ENCODE results near the gene PREP. TPM values are rescaled to one million over a fixed set of nuclear protein-coding genes. Genes with fewer than 3 reads are reported as not detected.
"Not testable (repeated sequence)": the region's sequence is repeated elsewhere in the genome, so short reads cannot be mapped to it uniquely, and the experiment has no call there.

PREP gene
- total RNA-seq, 1 donor from 2014 or later: 25.2 TPM

- no peak overlapping the region for H3K4me3 ChIP-seq
- H3K9me3 ChIP-seq (replicated peaks): no peaks in the 10 kb centered on the region
- TF ChIP-seq CTCF (IDR thresholded peaks at IDR 0.05; ENCODE audit: borderline replicate concordance): no peak
- H3K27me3 ChIP-seq (ENCODE audit: low read depth): no peaks in the 10 kb centered on the region
- DNase-seq: no peak
- no peak overlapping the region for H3K27ac ChIP-seq (replicated peaks)
- no peaks in the 10 kb centered on the region for H3K36me3 ChIP-seq
- no peaks in the 10 kb centered on the region for H3K4me1 ChIP-seq
- intact Hi-C loops (cut with micrococcal nuclease): no loop called here
Observed at GRCh38 chr6:105243487-105243886, 159.4 kb downstream of the PREP start.

GRCh38 chr6:105235155-105235554 is 167.7 kb downstream of the PREP start:
- Histone ChIP-seq H3K4me1 (no peaks in the 10 kb centered on the region), H3K27ac (replicated peaks) (no peak overlapping the region), H3K4me3 (no peak overlapping the region), H3K9me3 (replicated peaks) (peaks cover 34% of the 10 kb centered on the region), H3K27me3 (ENCODE audit: low read depth) (no peaks in the 10 kb centered on the region), H3K36me3 (no peaks in the 10 kb centered on the region)
- no peak for TF ChIP-seq CTCF (IDR thresholded peaks at IDR 0.05; ENCODE audit: borderline replicate concordance)
- DNase-seq: no peak
- intact Hi-C loops (cut with micrococcal nuclease): no loop called here

GRCh38 chr6:105231771-105232170 is 171.1 kb downstream of the PREP start:
- intact Hi-C loops (cut with micrococcal nuclease): not testable (repeated sequence)
- peaks cover 18% of the 10 kb centered on the region for H3K9me3 ChIP-seq (replicated peaks)

More at GRCh38 chr6:105231771-105232170, 171.1 kb downstream of the PREP start:
- not testable (repeated sequence) for DNase-seq; H3K4me3 ChIP-seq; H3K27me3 ChIP-seq (ENCODE audit: low read depth); H3K36me3 ChIP-seq; H3K27ac ChIP-seq (replicated peaks); H3K4me1 ChIP-seq

Other genes starting within 250 kb of the PREP start
- gene POPDC3, start 223.1 kb downstream of the PREP start, total RNA-seq: 56.9 TPM